Measurements from ENCODE around the gene FAM20B.
"Not testable (repeated sequence)": the region's sequence is repeated elsewhere in the genome, so short reads cannot be mapped to it uniquely, and the experiment has no call there.

Gene FAM20B

GRCh38 chr1:179025125-179025974, at the start of gene FAM20B:
Gene FAM20B (plus strand): TSS chr1:179025894. CDS start chr1:179043848, 17,954 bp downstream.
- peak; percentile 97 for DNase-seq

GRCh38 chr1:178976541-178976940, 49.2 kb upstream of the FAM20B start:
- DNase-seq = no peak

GRCh38 chr1:178986204-178986603, 39.5 kb upstream of the FAM20B start:
- DNase-seq = no peak

- not testable (repeated sequence) for DNase-seq
Measured at GRCh38 chr1:178988198-178988597, 37.5 kb upstream of the FAM20B start.

- no peak for DNase-seq
Measured at GRCh38 chr1:178993559-178993958, 32.1 kb upstream of the FAM20B start.

GRCh38 chr1:178997428-178997827, 28.3 kb upstream of the FAM20B start:
- no peak for DNase-seq

- no peak for DNase-seq
Measured at GRCh38 chr1:178998295-178998694, 27.4 kb upstream of the FAM20B start.

GRCh38 chr1:178999061-178999460, 26.6 kb upstream of the FAM20B start:
- no peak for DNase-seq

GRCh38 chr1:179001451-179001850, 24.2 kb upstream of the FAM20B start:
- no peak for DNase-seq

- DNase-seq = not testable (repeated sequence)
Measured at GRCh38 chr1:179002064-179002463, 23.6 kb upstream of the FAM20B start.

GRCh38 chr1:179002552-179003345, 22.9 kb upstream of the FAM20B start:
- DNase-seq = peak; percentile 94

GRCh38 chr1:179003512-179004066, 22.1 kb upstream of the FAM20B start:
- DNase-seq = no peak

GRCh38 chr1:179007233-179007632, 18.5 kb upstream of the FAM20B start:
- DNase-seq = no peak

- no peak for DNase-seq
Measured at GRCh38 chr1:179010671-179011070, 15.0 kb upstream of the FAM20B start.

GRCh38 chr1:179012038-179012437, 13.7 kb upstream of the FAM20B start:
- no peak for DNase-seq

GRCh38 chr1:179014123-179014522, 11.6 kb upstream of the FAM20B start:
- no peak for DNase-seq

- no peak for DNase-seq
Measured at GRCh38 chr1:179015396-179015795, 10.3 kb upstream of the FAM20B start.

- no peak for DNase-seq
Measured at GRCh38 chr1:179016706-179017382, 8.8 kb upstream of the FAM20B start.

GRCh38 chr1:179017383-179018326, 8.0 kb upstream of the FAM20B start:
- DNase-seq = no peak

- no peak for DNase-seq
Measured at GRCh38 chr1:179021873-179022272, 3.8 kb upstream of the FAM20B start.

- no peak for DNase-seq
Measured at GRCh38 chr1:179023946-179024650, 1.6 kb upstream of the FAM20B start.
